Panc1 (cell line): Measurements from ENCODE around the gene IGSF21.

ENCODE experiments used
- POLR2AphosphoS5 ChIP-seq: IDR thresholded peaks from 2 replicates; pipeline ENCODE4 v1.6.1; 2012; ENCODE audit warnings: mild to moderate bottlenecking, low read depth, low read length, moderate library complexity
- TF ChIP-seq, protein P1 (sequence below): fragments of 450-650 bp; IDR thresholded peaks from 2 replicates; pipeline ENCODE4 v1.5.1; 2017; ENCODE audit warnings: mild to moderate bottlenecking
- TF ChIP-seq, protein P2 (sequence below), 2 experiments: IDR thresholded peaks; 2 replicates each; pipeline ENCODE4 v1.6.1; 2011 to 2012; ENCODE audit warnings: low read depth in 2 of 2, control low read depth in 1 of 2, low read length in 1 of 2, mild to moderate bottlenecking in 1 of 2, moderate library complexity in 1 of 2; ENCODE audit not compliant: insufficient read depth in 1 of 2

DNA sequence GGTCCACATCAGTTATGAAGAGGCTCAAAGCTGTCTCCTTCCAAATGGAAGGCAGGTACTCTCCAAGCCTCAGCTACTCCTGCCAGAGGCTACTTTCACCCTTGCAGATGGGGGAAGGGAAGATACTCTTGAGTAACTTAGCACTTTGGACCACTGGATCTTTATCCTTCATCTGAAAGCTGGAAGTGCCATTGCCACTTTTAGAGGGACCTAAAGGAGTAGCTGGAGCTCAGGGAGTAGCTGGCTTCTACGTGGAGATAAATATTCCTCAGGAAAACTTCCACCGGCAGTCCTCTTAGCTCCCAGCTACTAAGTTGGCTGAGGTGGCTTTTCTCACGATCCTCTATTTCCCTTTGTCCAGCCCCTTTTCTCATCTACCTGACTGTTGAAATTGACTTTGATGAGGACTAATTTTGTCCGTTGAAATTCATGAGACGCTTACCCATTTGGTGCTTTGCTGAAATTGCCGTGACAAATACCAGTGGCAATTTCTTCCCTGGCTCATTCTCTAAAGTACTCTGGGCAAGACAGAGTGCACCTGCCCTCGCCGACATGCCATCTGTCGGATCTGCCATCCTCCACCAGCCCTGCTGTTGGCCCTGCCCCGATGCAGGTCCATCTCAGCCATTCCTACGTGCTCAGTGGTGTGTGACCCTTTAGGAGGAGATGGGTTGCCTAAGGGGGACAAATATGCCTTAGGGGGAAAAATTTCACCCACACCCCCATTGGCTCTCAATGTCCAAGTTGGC is 13.6 kb downstream of the IGSF21 start:
- TF ChIP-seq, protein P1, sequence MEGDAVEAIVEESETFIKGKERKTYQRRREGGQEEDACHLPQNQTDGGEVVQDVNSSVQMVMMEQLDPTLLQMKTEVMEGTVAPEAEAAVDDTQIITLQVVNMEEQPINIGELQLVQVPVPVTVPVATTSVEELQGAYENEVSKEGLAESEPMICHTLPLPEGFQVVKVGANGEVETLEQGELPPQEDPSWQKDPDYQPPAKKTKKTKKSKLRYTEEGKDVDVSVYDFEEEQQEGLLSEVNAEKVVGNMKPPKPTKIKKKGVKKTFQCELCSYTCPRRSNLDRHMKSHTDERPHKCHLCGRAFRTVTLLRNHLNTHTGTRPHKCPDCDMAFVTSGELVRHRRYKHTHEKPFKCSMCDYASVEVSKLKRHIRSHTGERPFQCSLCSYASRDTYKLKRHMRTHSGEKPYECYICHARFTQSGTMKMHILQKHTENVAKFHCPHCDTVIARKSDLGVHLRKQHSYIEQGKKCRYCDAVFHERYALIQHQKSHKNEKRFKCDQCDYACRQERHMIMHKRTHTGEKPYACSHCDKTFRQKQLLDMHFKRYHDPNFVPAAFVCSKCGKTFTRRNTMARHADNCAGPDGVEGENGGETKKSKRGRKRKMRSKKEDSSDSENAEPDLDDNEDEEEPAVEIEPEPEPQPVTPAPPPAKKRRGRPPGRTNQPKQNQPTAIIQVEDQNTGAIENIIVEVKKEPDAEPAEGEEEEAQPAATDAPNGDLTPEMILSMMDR = no peak
- no peak for TF ChIP-seq POLR2AphosphoS5
- TF ChIP-seq, protein P2, sequence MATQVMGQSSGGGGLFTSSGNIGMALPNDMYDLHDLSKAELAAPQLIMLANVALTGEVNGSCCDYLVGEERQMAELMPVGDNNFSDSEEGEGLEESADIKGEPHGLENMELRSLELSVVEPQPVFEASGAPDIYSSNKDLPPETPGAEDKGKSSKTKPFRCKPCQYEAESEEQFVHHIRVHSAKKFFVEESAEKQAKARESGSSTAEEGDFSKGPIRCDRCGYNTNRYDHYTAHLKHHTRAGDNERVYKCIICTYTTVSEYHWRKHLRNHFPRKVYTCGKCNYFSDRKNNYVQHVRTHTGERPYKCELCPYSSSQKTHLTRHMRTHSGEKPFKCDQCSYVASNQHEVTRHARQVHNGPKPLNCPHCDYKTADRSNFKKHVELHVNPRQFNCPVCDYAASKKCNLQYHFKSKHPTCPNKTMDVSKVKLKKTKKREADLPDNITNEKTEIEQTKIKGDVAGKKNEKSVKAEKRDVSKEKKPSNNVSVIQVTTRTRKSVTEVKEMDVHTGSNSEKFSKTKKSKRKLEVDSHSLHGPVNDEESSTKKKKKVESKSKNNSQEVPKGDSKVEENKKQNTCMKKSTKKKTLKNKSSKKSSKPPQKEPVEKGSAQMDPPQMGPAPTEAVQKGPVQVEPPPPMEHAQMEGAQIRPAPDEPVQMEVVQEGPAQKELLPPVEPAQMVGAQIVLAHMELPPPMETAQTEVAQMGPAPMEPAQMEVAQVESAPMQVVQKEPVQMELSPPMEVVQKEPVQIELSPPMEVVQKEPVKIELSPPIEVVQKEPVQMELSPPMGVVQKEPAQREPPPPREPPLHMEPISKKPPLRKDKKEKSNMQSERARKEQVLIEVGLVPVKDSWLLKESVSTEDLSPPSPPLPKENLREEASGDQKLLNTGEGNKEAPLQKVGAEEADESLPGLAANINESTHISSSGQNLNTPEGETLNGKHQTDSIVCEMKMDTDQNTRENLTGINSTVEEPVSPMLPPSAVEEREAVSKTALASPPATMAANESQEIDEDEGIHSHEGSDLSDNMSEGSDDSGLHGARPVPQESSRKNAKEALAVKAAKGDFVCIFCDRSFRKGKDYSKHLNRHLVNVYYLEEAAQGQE (IDR thresholded peaks at IDR 0.05; ENCODE audit: insufficient read depth in 1 of 2, low read depth in 2 of 2, low read length in 1 of 2) = no peak
